SK-N-SH (cell line): ENCODE data around the gene TNFAIP1. TPM values are rescaled to one million over a fixed set of nuclear protein-coding genes. Genes with fewer than 3 reads are reported as not detected.

Experiments used
- CTCF ChIA-PET: fragments of 300-600, 350-600 bp; formaldehyde crosslinking; extraction: SDS; loops from one replicate; lab custom pipeline; 2021; lab: Yijun Ruan, JAX
- POLR2A ChIA-PET: fragments of 350-600 bp; sonication (Branson Sonifier 250); formaldehyde crosslinking; extraction: SDS; loops from one replicate; lab custom pipeline; 2020; ENCODE audit warnings: antibody characterized with exemption, inconsistent platforms; lab: Yijun Ruan, JAX
- DNase-seq: peaks from one replicate; pipeline ENCODE4 v3.0.0; 2012
- H2AFZ ChIP-seq: fragments of 200-600 bp; sonication (generic); 2 replicates; pipeline ENCODE4 v1.8.1; 2016; ENCODE audit warnings: antibody characterized with exemption, mild to moderate bottlenecking, low read depth
- H3F3A ChIP-seq: fragments of 200-600 bp; sonication (generic); replicated peaks from 2 replicates; pipeline ENCODE3; 2016; ENCODE audit warnings: antibody characterized with exemption, mild to moderate bottlenecking; ENCODE audit not compliant: insufficient read depth
- H3K27ac ChIP-seq, 2 experiments: fragments of 200-500 bp in 1 of 2; fragments of 200-600 bp in 1 of 2; sonication (Bioruptor generic) in 1 of 2; sonication (generic), shearing (Covaris generic) in 1 of 2; 2 replicates each; pipeline versions ENCODE4 v1.5.1 to v1.6.1; 2014 to 2016; ENCODE audit warnings: low read depth in 2 of 2, inconsistent platforms in 1 of 2, low read length in 1 of 2, mild to moderate bottlenecking in 1 of 2, mixed read lengths in 1 of 2
- H3K27me3 ChIP-seq: fragments of 200-600 bp; sonication (generic), shearing (Covaris generic); 2 replicates; pipeline ENCODE4 v1.6.1; 2016; ENCODE audit warnings: mixed run types; ENCODE audit not compliant: insufficient read depth
- H3K36me3 ChIP-seq, 2 experiments: fragments of 200-500 bp in 1 of 2; fragments of 200-600 bp in 1 of 2; sonication (Bioruptor generic) in 1 of 2; sonication (generic) in 1 of 2; replicated peaks in 1 of 2; 2 replicates each; pipeline versions ENCODE3 to v1.5.1; 2014 to 2016; ENCODE audit warnings: low read length in 1 of 2, mild to moderate bottlenecking in 1 of 2; ENCODE audit not compliant: insufficient read depth in 2 of 2, control insufficient read depth in 1 of 2
- H3K4me1 ChIP-seq, 2 experiments: fragments of 200-500 bp in 1 of 2; fragments of 200-600 bp in 1 of 2; sonication (Bioruptor generic) in 1 of 2; sonication (generic), shearing (Covaris generic) in 1 of 2; 2 replicates each; pipeline versions ENCODE4 v1.5.1 to v1.6.1; 2014 to 2016; ENCODE audit warnings: low read depth in 1 of 2, low read length in 1 of 2, mixed run types in 1 of 2; ENCODE audit not compliant: insufficient read depth in 2 of 2, control insufficient read depth in 1 of 2
- H3K4me2 ChIP-seq: fragments of 200-600 bp; sonication (generic), shearing (Covaris generic); 2 replicates; pipeline ENCODE4 v1.6.1; 2017; ENCODE audit warnings: mixed run types
- H3K4me3 ChIP-seq, 2 experiments: fragments of 200-500 bp in 1 of 2; fragments of 200-600 bp in 1 of 2; sonication (Bioruptor generic) in 1 of 2; sonication (generic), shearing (Covaris generic) in 1 of 2; 2 replicates each; pipeline versions ENCODE4 v1.5.1 to v1.8.1; 2014 to 2016; ENCODE audit warnings: low read depth in 2 of 2, inconsistent platforms in 1 of 2, low read length in 1 of 2, mild to moderate bottlenecking in 1 of 2, mixed read lengths in 1 of 2, moderate library complexity in 1 of 2
- H3K79me2 ChIP-seq: fragments of 200-600 bp; sonication (generic); 2 replicates; pipeline ENCODE4 v1.8.1; 2017; ENCODE audit warnings: mild to moderate bottlenecking; ENCODE audit not compliant: insufficient read depth
- H3K9ac ChIP-seq: fragments of 200-600 bp; sonication (generic); 2 replicates; pipeline ENCODE4 v1.6.1; 2017; ENCODE audit warnings: mixed run types
- H3K9me2 ChIP-seq: fragments of 200-600 bp; sonication (generic); 2 replicates; pipeline ENCODE4 v1.6.1; 2017; ENCODE audit warnings: mixed run types
- H3K9me3 ChIP-seq: fragments of 200-600 bp; sonication (generic); 2 replicates; pipeline ENCODE4 v1.6.1; 2017; ENCODE audit warnings: mixed run types, mild to moderate bottlenecking, moderate library complexity
- H4K20me1 ChIP-seq: fragments of 200-600 bp; sonication (generic); 2 replicates; pipeline ENCODE4 v1.6.1; 2017; ENCODE audit warnings: mild to moderate bottlenecking, mixed run types; ENCODE audit not compliant: insufficient read depth
- ELF1 ChIP-seq: IDR thresholded peaks from 2 replicates; pipeline ENCODE4 v1.4.0; 2012
- EZH2phosphoT487 ChIP-seq: fragments of 200-600 bp; sonication (generic); IDR thresholded peaks from 2 replicates; pipeline ENCODE4 v1.6.1; 2017; ENCODE audit warnings: low read depth, mixed run types, mild to moderate bottlenecking, antibody characterized with exemption, moderate library complexity, borderline replicate concordance
- FOSL2 ChIP-seq: IDR thresholded peaks from 2 replicates; pipeline ENCODE4 v1.4.0; 2012; ENCODE audit warnings: low read depth, mild to moderate bottlenecking, moderate library complexity, borderline replicate concordance
- GATA2 ChIP-seq: sonication (generic); formaldehyde crosslinking; IDR thresholded peaks from 2 replicates; pipeline ENCODE4 v1.5.0; 2020; ENCODE audit warnings: mild to moderate bottlenecking, missing genetic modification reagents
- IRF3 ChIP-seq: fragments of 150-350 bp; IDR thresholded peaks from 2 replicates; pipeline ENCODE4 v1.6.1; 2016; ENCODE audit warnings: mild to moderate bottlenecking, low read depth, low read length
- MXI1 ChIP-seq: IDR thresholded peaks from 2 replicates; pipeline ENCODE4 v1.6.1; 2012; ENCODE audit warnings: mild to moderate bottlenecking, low read depth, low read length, improper control_type of control experiment
- RAD21 ChIP-seq: IDR thresholded peaks from 2 replicates; pipeline ENCODE4 v1.6.1; 2012; ENCODE audit warnings: mild to moderate bottlenecking, low read length
- RCOR1 ChIP-seq: fragments of 150-350 bp; IDR thresholded peaks from 2 replicates; pipeline ENCODE4 v1.6.1; 2017; ENCODE audit warnings: antibody characterized with exemption, low read length
- RFX5 ChIP-seq: IDR thresholded peaks from 2 replicates; pipeline ENCODE4 v1.6.1; 2012; ENCODE audit warnings: mild to moderate bottlenecking, improper control_type of control experiment, low read length
- SIN3A ChIP-seq: IDR thresholded peaks from 2 replicates; pipeline ENCODE4 v1.6.1; 2012; ENCODE audit warnings: low read depth, mild to moderate bottlenecking, low read length, moderate library complexity, borderline replicate concordance
- TAF1 ChIP-seq: IDR thresholded peaks from 2 replicates; pipeline ENCODE4 v1.6.1; 2012; ENCODE audit warnings: low read depth, mild to moderate bottlenecking, low read length, moderate library complexity, borderline replicate concordance
- TCF12 ChIP-seq: IDR thresholded peaks from 2 replicates; pipeline ENCODE4 v1.4.0; 2012
- YY1 ChIP-seq: IDR thresholded peaks from 2 replicates; pipeline ENCODE4 v1.4.0; 2012; ENCODE audit warnings: low read depth, mild to moderate bottlenecking
- WGBS: methylation state at CpG from one replicate; pipeline ENCODE4 v1.1.6; 2017; ENCODE audit warnings: low lambda C conversion rate; 5-methylcytosine and 5-hydroxymethylcytosine counted together
- polyA plus RNA-seq, 3 experiments: library from polyadenylated mRNA; depleted of rRNA; stranded (reverse); fragments of >200 nt; gene quantifications; 2 replicates each; pipeline ENCODE4 v1.2.3, GENCODE V29; 2012
- TF ChIP-seq, protein P1 (sequence below): IDR thresholded peaks from 2 replicates; pipeline ENCODE4; 2012

Gene TNFAIP1
- polyA plus RNA-seq, 1 of the 3 experiments (the other 2 are of a cell fraction), result 52.0 TPM

GRCh38 chr17:28363186-28363585 lies 27.6 kb downstream of the TNFAIP1 start:
- Histone ChIP-seq H3F3A (peaks cover 6% of the 10 kb centered on the region), H3K9ac (no peak overlapping the region)
- TF ChIP-seq GATA2 (CRISPR knock-in tag) (no peak), FOSL2 (no peak), IRF3 (no peak), TCF12 (no peak), RCOR1 (no peak), SIN3A (no peak), MXI1 (no peak)
- TF ChIP-seq, protein P1, sequence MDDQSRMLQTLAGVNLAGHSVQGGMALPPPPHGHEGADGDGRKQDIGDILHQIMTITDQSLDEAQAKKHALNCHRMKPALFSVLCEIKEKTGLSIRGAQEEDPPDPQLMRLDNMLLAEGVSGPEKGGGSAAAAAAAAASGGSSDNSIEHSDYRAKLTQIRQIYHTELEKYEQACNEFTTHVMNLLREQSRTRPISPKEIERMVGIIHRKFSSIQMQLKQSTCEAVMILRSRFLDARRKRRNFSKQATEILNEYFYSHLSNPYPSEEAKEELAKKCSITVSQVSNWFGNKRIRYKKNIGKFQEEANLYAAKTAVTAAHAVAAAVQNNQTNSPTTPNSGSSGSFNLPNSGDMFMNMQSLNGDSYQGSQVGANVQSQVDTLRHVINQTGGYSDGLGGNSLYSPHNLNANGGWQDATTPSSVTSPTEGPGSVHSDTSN, result no peak
- TF ChIP-seq, all 33 proteins: peak for 0
- no peak for DNase-seq
- Histone ChIP-seq H3K79me2 (peaks cover 12% of the 10 kb centered on the region), H4K20me1 (no peaks in the 10 kb centered on the region), H3K4me3 (no peak overlapping the region), H3K9me2 (no peaks in the 10 kb centered on the region), H3K27ac (no peak overlapping the region), H3K27me3 (no peaks in the 10 kb centered on the region), H3K4me2 (no peak overlapping the region), H3K4me1 (peaks cover 4 to 5% of the 10 kb centered on the region in 2 experiments; a peak in 3 of 4 replicates), H3K9me3 (no peaks in the 10 kb centered on the region), H2AFZ (no peak overlapping the region), H3K36me3 (peaks cover 22 to 44% of the 10 kb centered on the region in 2 experiments)
- 94% methylated on average over 5 of the region's 5 CpGs for WGBS
- CTCF ChIA-PET, result no interaction called here
- POLR2A ChIA-PET, result no interaction called here

DNA sequence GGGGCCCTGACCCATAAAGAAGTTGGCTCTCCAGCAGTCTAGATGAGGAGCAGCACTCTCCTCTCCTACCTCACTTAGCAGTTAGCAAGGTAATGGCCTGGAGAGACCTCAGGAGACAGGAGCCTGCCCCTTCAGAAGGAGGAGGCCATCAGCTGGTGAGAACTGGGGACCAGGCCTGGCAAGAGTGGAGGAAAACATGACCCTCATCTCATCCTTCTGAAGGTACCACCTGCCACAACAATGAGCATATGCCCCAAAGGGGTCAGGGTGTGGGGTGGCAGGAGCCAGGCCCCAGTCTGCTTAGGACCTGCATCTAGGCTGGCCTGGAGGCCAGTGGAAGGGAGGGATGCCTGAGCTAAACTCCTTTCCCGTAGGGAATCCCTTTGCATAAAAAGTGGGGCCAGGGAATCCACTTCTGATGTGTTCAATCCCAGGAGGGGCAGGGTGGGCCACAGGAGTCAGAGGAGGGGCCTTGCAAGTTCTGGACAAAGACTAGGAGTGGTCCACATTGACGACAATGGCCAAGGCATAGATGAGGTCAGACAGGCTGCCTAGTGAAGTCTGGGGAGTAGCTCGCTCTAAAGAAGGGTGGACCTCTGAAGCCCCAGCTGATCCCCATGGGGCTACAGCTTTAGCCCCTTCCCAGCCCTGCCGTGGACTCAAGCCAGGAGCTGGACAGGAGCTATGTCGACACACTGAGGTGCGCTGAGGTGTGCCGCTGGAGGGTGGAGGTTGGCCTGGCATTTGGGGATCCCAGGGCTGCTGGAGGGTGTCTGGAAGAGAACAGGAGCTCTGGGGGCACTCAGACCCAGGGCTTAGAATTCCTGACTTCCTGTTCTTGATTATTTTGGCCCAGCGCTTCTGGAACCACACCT lies 28.5 kb downstream of the TNFAIP1 start:
- no peak overlapping the region for H3K4me2 ChIP-seq
- no peak overlapping the region for H3K27ac ChIP-seq
- no peak overlapping the region for H2AFZ ChIP-seq
- CTCF ChIA-PET, result no interaction called here
- H3F3A ChIP-seq, result peaks cover 6% of the 10 kb centered on the region
- H3K9ac ChIP-seq, result no peak overlapping the region
- DNase-seq, result no peak
- POLR2A ChIA-PET, result no interaction called here
- H3K9me2 ChIP-seq, result no peaks in the 10 kb centered on the region
- no peak for TF ChIP-seq IRF3
- no peak for TF ChIP-seq YY1
- no peak for TF ChIP-seq RAD21
- no peak for TF ChIP-seq EZH2phosphoT487
- TF ChIP-seq, protein P1, result no peak
- TF ChIP-seq GATA2 (CRISPR knock-in tag), result no peak
- no peak for TF ChIP-seq ELF1
- no peak for TF ChIP-seq TAF1
- TF ChIP-seq RFX5, result no peak
- peaks cover 18 to 41% of the 10 kb centered on the region in 2 experiments for H3K36me3 ChIP-seq
- no peak overlapping the region for H3K4me3 ChIP-seq
- H4K20me1 ChIP-seq, result no peaks in the 10 kb centered on the region
- H3K9me3 ChIP-seq, result no peaks in the 10 kb centered on the region
- H3K79me2 ChIP-seq, result peaks cover 3% of the 10 kb centered on the region; the same call in 1 of the 2 replicates
- no peaks in the 10 kb centered on the region for H3K27me3 ChIP-seq
- H3K4me1 ChIP-seq, result no peaks in the 10 kb centered on the region
- WGBS, result 96% methylated on average over 7 of the region's 8 CpGs
